Stimulated activated CD4-positive, alpha-beta T cell treated with anti-CD3 and anti-CD28 coated beads, TNF-alpha, amount 100 ng/mL, for 1 hour (primary cell): ENCODE data around the gene SORBS2.

Experiments
- DNase-seq, 3 donors: peaks; one replicate each; pipeline ENCODE4 v3.0.0-alpha.2; 2020; ENCODE audit warnings: low read depth in 3 of 3, low spot score in 1 of 3

SORBS2 gene

GRCh38 chr4:185536411-185536709 lies 275.6 kb downstream of the SORBS2 start:
- DNase-seq = no peak

GRCh38 chr4:185535612-185536410 lies 276.2 kb downstream of the SORBS2 start:
- no peak for DNase-seq
